RKO (cell line): ENCODE measurements around the gene KSR1.
"Not testable (repeated sequence)": the region's sequence is repeated elsewhere in the genome, so short reads cannot be mapped to it uniquely, and the experiment has no call there.

Experiments
- DNase-seq: peaks from one replicate; pipeline ENCODE4 v3.0.0-alpha.2; 2016; ENCODE audit warnings: low spot score

KSR1 gene

GRCh38 chr17:27455914-27456680 lies at the start of gene KSR1:
Gene KSR1, plus strand, starts transcription at chr17:27456448. Its CDS starts 196 bp downstream, at chr17:27456644.
- DNase-seq = peak; percentile 73

GRCh38 chr17:27407916-27408864 lies 48.1 kb upstream of the KSR1 start:
- no peak for DNase-seq

- no peak for DNase-seq
Measured at GRCh38 chr17:27408891-27409290, 47.4 kb upstream of the KSR1 start.

- DNase-seq = not testable (repeated sequence)
Measured at GRCh38 chr17:27412158-27412557, 44.1 kb upstream of the KSR1 start.

GRCh38 chr17:27413315-27413714 lies 42.9 kb upstream of the KSR1 start:
- DNase-seq = no peak

- no peak for DNase-seq
Measured at GRCh38 chr17:27413792-27414191, 42.5 kb upstream of the KSR1 start.

- no peak for DNase-seq
Measured at GRCh38 chr17:27414271-27414670, 42.0 kb upstream of the KSR1 start.

- DNase-seq = no peak
Measured at GRCh38 chr17:27414694-27415093, 41.6 kb upstream of the KSR1 start.

GRCh38 chr17:27415120-27415795 lies 41.0 kb upstream of the KSR1 start:
- no peak for DNase-seq

- DNase-seq = no peak
Measured at GRCh38 chr17:27417596-27418365, 38.5 kb upstream of the KSR1 start.

GRCh38 chr17:27418366-27418615 lies 38.0 kb upstream of the KSR1 start:
- no peak for DNase-seq

- no peak for DNase-seq
Measured at GRCh38 chr17:27419156-27419555, 37.1 kb upstream of the KSR1 start.

- DNase-seq = no peak
Measured at GRCh38 chr17:27420211-27420950, 35.9 kb upstream of the KSR1 start.

- DNase-seq = no peak
Measured at GRCh38 chr17:27421111-27421510, 35.1 kb upstream of the KSR1 start.

GRCh38 chr17:27421626-27422025 lies 34.6 kb upstream of the KSR1 start:
- not testable (repeated sequence) for DNase-seq

GRCh38 chr17:27422601-27423000 lies 33.6 kb upstream of the KSR1 start:
- no peak for DNase-seq

- no peak for DNase-seq
Measured at GRCh38 chr17:27423651-27424050, 32.6 kb upstream of the KSR1 start.

GRCh38 chr17:27424516-27424915 lies 31.7 kb upstream of the KSR1 start:
- no peak for DNase-seq

GRCh38 chr17:27424941-27425340 lies 31.3 kb upstream of the KSR1 start:
- DNase-seq = no peak

GRCh38 chr17:27425571-27425970 lies 30.7 kb upstream of the KSR1 start:
- DNase-seq = not testable (repeated sequence)

- no peak for DNase-seq
Measured at GRCh38 chr17:27425991-27426390, 30.3 kb upstream of the KSR1 start.
